WTC11 (cell line): Measurements from ENCODE around the gene IRX3.

Experiments used
- ATF1 ChIP-seq: sonication (generic); formaldehyde crosslinking; IDR thresholded peaks from 2 replicates; pipeline ENCODE4 v1.8.1; 2023; ENCODE audit warnings: mild to moderate bottlenecking, moderate library complexity, missing genetic modification reagents
- ZBTB21 ChIP-seq: sonication (generic); formaldehyde crosslinking; IDR thresholded peaks from 2 replicates; pipeline ENCODE4 v1.8.1; 2023; ENCODE audit warnings: mild to moderate bottlenecking, missing genetic modification reagents, borderline replicate concordance

DNA sequence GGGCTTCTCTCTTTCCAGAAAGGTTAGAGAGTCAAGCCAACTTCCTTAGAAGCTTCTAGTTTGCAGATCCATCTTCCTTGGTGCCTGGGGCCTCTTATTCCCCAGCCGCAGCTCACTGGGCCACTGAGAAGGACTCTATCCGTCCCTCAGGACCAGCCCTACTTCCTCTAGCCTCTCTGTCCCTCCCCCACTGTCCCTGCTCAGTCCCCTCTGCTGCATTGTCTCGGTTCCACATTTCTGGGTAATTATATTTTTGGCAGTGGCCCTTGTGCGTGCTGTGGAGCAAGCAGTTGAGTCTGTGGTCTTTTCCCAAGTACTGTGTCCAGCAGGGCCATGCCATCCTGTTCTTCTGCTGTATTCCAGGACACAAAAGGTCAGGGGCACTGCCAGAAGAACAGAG lies 17.8 kb downstream of the IRX3 start:
- TF ChIP-seq ZBTB21 (CRISPR knock-in tag) = no peak
- TF ChIP-seq ATF1 (CRISPR knock-in tag) = no peak
